Endometrial microvascular endothelial cells (primary cell): Measurements from ENCODE around the gene GLOD5. TPM values are rescaled to one million over a fixed set of nuclear protein-coding genes. Genes with fewer than 3 reads are reported as not detected.

ENCODE experiments used
- in situ Hi-C: cut with HindIII; loops from 2 replicates; pipeline ENCODE4 v1.10.0; 2017; ENCODE audit warnings: low sequenced_read_pairs, low pct_unique_long_range_greater_than_20kb; ENCODE audit errors: inconsistent ontology term
- total RNA-seq: library from RNA; depleted of rRNA; stranded (reverse); fragments of >200 nt; gene quantifications from one replicate; pipeline ENCODE4 v1.2.3, GENCODE V29; 2015; ENCODE audit errors: inconsistent ontology term

Gene GLOD5
- total RNA-seq, 1 donor from 2014 or later: not detected

GRCh38 chrX:48789366-48790220 lies 28.0 kb downstream of the GLOD5 start:
- in situ Hi-C loops: no loop called here

DNA sequence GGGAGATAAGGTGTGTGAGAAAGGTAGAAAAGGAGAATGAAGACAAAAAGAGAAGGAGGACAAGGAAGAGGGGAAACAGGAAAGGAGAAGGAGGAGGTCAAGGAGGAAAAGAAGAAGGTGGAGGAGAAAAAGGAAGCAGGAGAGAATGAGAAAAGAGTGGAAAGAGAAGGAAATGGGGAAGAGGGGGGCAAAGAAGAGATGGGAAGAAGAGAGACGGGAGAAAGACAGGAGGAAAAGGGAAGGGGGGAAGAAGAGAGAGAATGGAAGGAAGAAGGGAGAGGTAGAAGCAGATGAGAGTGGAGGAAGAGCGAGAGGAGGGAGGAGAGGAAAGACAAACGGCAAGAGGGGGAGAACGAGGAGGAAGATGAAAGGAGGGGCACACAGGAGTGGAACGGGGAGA lies 28.9 kb downstream of the GLOD5 start:
- in situ Hi-C loops: no loop called here

DNA sequence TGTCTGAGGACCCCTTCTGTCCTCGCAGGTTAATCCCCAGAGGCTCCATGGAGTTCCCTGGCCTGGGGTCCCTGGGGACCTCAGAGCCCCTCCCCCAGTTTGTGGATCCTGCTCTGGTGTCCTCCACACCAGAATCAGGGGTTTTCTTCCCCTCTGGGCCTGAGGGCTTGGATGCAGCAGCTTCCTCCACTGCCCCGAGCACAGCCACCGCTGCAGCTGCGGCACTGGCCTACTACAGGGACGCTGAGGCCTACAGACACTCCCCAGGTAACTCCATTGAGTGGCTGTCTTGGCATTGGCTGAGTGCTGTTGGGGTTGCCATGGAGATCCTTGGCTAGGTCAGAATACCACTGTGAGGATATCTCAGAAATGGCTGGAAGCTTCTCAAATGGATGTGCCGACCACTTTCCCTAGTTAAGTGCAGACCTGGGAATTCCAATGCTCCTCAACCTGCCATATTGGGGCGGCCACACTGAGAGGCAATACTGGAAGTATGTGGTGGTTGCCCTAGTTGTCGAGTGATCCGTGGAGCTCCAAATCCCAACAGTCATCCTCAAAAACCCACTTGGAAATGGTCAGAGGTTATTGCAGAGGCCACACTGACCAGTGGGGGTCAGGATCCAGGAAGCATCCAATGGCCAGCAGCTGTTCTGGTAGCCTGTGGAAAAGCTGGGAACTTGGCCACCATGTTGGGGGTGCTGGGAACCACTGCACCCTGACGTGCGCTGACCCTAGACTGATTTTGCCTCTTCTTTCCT lies 29.7 kb downstream of the GLOD5 start:
- in situ Hi-C loops: no loop called here

DNA sequence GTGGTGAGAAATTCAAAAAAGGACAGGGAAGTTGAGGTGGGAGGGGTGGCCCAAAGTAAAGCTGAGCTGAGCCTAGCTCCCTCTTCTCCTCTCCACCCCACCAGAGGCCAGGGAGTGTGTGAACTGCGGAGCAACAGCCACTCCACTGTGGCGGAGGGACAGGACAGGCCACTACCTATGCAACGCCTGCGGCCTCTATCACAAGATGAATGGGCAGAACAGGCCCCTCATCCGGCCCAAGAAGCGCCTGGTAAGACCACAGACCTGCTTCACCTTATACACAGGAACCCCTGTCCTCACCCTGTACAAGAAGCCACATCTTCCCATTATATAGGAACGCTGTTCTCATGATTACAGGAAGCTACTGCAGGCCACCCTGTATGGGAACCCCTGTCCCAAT lies 30.7 kb downstream of the GLOD5 start:
- in situ Hi-C loops: no loop called here

GRCh38 chrX:48793935-48794334 lies 32.4 kb downstream of the GLOD5 start:
- in situ Hi-C loops: no loop called here

GRCh38 chrX:48794340-48794910 lies 32.9 kb downstream of the GLOD5 start:
- in situ Hi-C loops: no loop called here

- in situ Hi-C loops: no loop called here
Observed at GRCh38 chrX:48794911-48795515, 33.5 kb downstream of the GLOD5 start.

GRCh38 chrX:48798318-48798717 lies 36.8 kb downstream of the GLOD5 start:
- in situ Hi-C loops: no loop called here

GRCh38 chrX:48800574-48801279 lies 39.2 kb downstream of the GLOD5 start:
- in situ Hi-C loops: no loop called here

DNA sequence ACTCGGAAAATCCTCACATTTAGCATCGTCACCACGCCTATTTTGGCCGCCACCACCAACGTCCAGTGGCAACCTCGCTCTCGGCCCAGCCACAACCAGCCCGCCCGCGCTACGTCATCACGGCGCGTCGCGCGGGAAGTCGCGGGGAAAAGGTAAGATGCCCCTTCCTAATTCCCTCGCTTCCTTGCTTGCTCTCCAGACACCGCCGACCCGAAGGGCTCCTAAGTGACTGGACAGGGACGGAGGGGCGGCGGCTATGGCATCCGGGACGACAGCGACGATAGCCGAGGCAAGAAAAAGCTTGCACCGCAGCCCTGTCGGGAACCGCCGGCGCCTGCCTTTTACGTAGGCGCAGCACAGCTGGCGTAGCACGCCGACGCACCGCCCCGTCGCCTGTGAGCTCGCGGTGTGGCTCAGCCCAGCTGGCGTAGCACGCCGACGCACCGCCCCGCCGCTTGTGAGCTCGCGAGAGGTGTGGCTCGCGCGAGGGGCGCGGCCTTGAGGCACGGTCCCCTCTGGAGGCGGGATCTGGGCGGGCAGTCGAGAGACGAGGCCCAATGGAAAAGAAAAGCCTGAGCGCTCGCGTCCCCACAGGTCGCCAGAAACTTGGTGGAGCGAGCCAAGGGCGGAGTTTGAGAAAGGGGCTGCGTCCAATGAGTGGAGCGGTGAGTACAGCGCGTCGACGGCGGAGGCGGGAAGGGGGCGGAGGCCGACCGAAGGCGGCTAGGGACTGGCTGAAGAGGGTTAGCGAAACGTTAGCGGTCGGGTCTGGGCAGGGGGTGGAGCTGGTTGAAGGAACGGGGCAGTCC lies 39.9 kb downstream of the GLOD5 start, which contains the start of gene HDAC6:
Gene HDAC6 (plus strand): TSS at position 788 of the 809 bp plus-strand sequence. CDS start 626 bp downstream, outside the sequence.
- in situ Hi-C loops: no loop called here

DNA sequence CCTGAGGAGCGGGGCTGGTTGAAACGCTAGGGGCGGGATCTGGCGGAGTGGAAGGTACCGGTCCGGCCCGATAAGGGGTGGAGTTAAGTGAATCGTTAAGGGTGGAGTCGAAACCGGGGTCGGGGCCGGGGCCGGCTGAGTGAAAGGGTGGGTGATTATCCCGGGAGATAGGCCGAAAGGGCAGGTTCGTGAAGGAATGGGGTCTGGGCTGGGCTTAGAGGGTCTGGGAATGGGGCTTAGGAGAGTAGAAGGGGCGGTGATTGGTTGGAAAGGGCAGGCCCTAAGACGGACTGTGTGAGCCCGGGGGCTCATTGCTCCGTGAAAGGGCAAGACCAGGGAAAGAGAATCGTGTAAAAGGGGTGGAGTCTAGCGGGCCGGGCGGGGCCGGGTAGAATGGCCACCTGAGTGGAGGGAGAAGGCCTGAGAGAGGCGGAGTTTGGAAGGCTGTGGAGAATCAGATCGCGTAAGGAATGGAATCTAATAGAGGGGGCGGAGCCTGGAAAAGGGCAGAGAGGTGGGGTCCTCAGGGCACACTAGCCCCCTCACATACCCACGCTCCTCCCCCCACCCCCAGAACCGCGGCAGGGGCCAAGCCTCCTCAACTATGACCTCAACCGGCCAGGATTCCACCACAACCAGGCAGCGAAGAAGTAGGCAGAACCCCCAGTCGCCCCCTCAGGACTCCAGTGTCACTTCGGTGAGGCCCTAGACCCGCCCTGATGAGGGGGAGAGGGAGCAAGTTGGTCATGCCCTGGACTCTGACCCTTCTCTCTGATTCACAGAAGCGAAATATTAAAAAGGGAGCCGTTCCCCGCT lies 40.8 kb downstream of the GLOD5 start:
- in situ Hi-C loops: no loop called here

- in situ Hi-C loops: no loop called here
Observed at GRCh38 chrX:48802905-48803200, 41.3 kb downstream of the GLOD5 start.

DNA sequence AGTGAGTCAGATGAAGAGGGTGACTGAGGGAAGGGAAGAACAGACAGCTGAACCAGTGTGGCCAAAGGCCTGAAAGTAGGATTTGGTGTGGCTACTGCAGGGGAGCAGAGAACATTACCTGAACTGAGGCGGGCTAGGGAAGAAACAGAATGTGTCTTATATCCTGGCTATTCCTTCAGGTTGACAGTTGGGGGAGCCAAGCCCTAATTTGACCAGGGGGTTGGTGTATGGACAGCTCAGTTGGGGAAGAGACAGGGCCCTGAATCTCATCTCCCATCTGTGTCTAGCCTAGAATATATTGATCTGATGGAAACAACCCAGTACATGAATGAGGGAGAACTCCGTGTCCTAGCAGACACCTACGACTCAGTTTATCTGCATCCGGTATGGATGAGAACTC lies 44.5 kb downstream of the GLOD5 start:
- in situ Hi-C loops: no loop called here

GRCh38 chrX:48813644-48814043 lies 52.1 kb downstream of the GLOD5 start:
- in situ Hi-C loops: no loop called here

GRCh38 chrX:48814722-48815121 lies 53.2 kb downstream of the GLOD5 start:
- in situ Hi-C loops: no loop called here

DNA sequence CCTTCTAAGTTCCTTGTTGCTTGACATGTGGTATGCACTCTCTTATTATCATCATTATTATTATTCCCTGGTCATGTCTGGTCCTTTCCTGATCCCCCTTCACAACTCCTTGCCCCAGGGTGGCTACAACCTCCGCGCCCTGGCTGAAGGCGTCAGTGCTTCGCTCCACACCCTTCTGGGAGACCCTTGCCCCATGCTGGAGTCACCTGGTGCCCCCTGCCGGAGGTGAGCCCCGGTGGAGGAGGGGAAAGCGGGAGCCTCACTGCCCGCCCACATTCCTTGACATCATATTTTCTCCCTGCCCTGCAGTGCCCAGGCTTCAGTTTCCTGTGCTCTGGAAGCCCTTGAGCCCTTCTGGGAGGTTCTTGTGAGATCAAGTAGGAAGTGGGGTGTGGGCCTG lies 53.7 kb downstream of the GLOD5 start:
- in situ Hi-C loops: no loop called here

GRCh38 chrX:48816014-48816810 lies 54.7 kb downstream of the GLOD5 start:
- in situ Hi-C loops: no loop called here
